Muscle of leg (tissue), 11 donors: ENCODE data around the gene ZNF783. TPM values are rescaled to one million over a fixed set of nuclear protein-coding genes. Genes with fewer than 3 reads are reported as not detected.
"Not testable (repeated sequence)": the region's sequence is repeated elsewhere in the genome, so short reads cannot be mapped to it uniquely, and the experiment has no call there.

Source experiments
- DNase-seq: peaks from one replicate; pipeline ENCODE4 v3.0.0; 2013
- H3K27ac ChIP-seq: one replicate; pipeline ENCODE4 v1.5.1; 2013; ENCODE audit warnings: mild to moderate bottlenecking, low read length, control low read depth
- H3K27me3 ChIP-seq: one replicate; pipeline ENCODE4 v1.6.1; 2013; ENCODE audit warnings: low read length; ENCODE audit not compliant: control insufficient read depth, insufficient read depth
- H3K36me3 ChIP-seq: one replicate; pipeline ENCODE4 v1.6.1; 2013; ENCODE audit warnings: low read length; ENCODE audit not compliant: control insufficient read depth, insufficient read depth
- H3K4me1 ChIP-seq: one replicate; pipeline ENCODE4 v1.6.1; 2013; ENCODE audit warnings: low read length; ENCODE audit not compliant: control insufficient read depth, insufficient read depth
- H3K4me3 ChIP-seq: one replicate; pipeline ENCODE4 v1.5.1; 2013; ENCODE audit warnings: low read length, control low read depth
- H3K9me3 ChIP-seq: replicated peaks from 2 replicates; pipeline ENCODE4 v1.6.1; 2013; ENCODE audit warnings: low read depth, low read length; ENCODE audit not compliant: control insufficient read depth
- WGBS: methylation state at CpG from one replicate; pipeline ENCODE4 v1.1.5; 2013; ENCODE audit warnings: missing lambda C conversion rate; ENCODE audit not compliant: insufficient coverage; 5-methylcytosine and 5-hydroxymethylcytosine counted together
- polyA plus RNA-seq, 8 donors: library from polyadenylated mRNA; unstranded; fragments of 120-200 nt; gene quantifications; one replicate each; pipeline versions ENCODE4 v1.2.1 to v1.2.3, GENCODE V29; 2013; ENCODE audit warnings: inconsistent platforms in 1 of 8, low replicate concordance in 1 of 8; ENCODE audit not compliant: insufficient read length in 8 of 8, insufficient read depth in 1 of 8
- total RNA-seq: library from RNA; stranded (reverse); fragments of 120-200 nt; gene quantifications from one replicate; pipeline ENCODE4 v1.2.4, GENCODE V29; 2013

The ZNF783 gene
- total and polyA plus RNA-seq, 9 donors = 10.3 to 16.6 (median 11.8) TPM

- Histone ChIP-seq H3K27me3 (no peaks in the 10 kb centered on the region), H3K27ac (no peak overlapping the region), H3K4me1 (no peaks in the 10 kb centered on the region), H3K36me3 (peaks cover 44% of the 10 kb centered on the region), H3K9me3 (no peaks in the 10 kb centered on the region), H3K4me3 (no peak overlapping the region)
- DNase-seq = no peak
- WGBS = 91% methylated on average over 9 of the region's 16 CpGs
Measured at GRCh38 chr7:149254181-149254858, 7.7 kb upstream of the ZNF783 start.

DNA sequence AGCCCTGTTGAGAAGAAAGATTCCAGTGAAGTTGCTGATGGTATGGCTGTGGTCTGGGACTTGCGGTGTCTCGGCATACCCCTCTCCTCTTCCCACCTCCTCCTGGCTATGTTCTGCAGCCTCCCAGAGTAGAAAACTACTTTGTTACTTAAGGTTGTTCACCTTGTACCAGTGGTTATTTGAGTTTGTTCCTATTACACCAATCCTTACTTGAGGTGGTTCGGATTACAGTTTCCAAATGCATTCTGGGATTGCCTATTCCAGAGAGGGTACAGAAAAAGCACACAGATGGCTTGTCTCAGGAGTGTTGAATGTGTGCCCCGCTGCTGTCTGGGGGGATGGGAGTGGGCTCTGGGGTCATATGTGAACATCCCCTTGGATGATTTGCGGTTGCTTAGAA, 6.8 kb upstream of the ZNF783 start:
- Histone ChIP-seq H3K36me3 (peaks cover 44% of the 10 kb centered on the region), H3K4me1 (no peaks in the 10 kb centered on the region), H3K27me3 (no peaks in the 10 kb centered on the region), H3K4me3 (no peak overlapping the region), H3K27ac (no peak overlapping the region), H3K9me3 (no peaks in the 10 kb centered on the region)
- WGBS = 83% methylated on average over 2 of the region's 5 CpGs
- no peak for DNase-seq

GRCh38 chr7:149256568-149256967, 5.4 kb upstream of the ZNF783 start:
- 78% methylated on average over 1 of the region's 4 CpGs for WGBS
- Histone ChIP-seq H3K27ac (no peak overlapping the region), H3K36me3 (peaks cover 37% of the 10 kb centered on the region), H3K27me3 (no peaks in the 10 kb centered on the region), H3K4me1 (peaks cover 3% of the 10 kb centered on the region), H3K9me3 (no peaks in the 10 kb centered on the region), H3K4me3 (no peak overlapping the region)
- DNase-seq = no peak

DNA sequence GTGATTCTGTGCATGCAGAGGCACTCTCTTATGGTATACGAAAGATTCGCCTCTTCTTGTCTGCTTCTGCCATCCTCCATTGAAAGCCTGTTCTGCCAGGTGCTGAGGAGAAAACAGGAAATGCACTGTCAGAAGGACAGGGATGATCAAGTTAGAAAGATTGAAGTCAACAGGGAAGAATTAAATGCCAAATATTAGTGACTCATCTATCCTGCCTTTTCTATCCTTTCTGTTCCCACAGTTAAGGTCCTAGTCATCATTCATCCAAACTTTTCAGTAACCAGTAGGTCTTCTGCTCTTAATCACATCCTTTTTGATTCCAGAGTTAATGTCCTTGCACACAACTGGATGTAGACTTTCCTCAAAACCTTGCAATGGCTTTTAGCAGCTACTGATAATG, 4.8 kb upstream of the ZNF783 start:
- H3K27ac ChIP-seq = no peak overlapping the region
- H3K4me1 ChIP-seq = peaks cover 3% of the 10 kb centered on the region
- WGBS = no CpG with 5 or more reads among the region's 2 CpGs
- no peak for DNase-seq
- H3K9me3 ChIP-seq = no peaks in the 10 kb centered on the region
- no peak overlapping the region for H3K4me3 ChIP-seq
- H3K27me3 ChIP-seq = no peaks in the 10 kb centered on the region
- peaks cover 32% of the 10 kb centered on the region for H3K36me3 ChIP-seq

- 3% methylated on average over 13 of the region's 16 CpGs for WGBS
- peaks cover 17% of the 10 kb centered on the region for H3K36me3 ChIP-seq
- no peaks in the 10 kb centered on the region for H3K27me3 ChIP-seq
- peak; percentile 36 for DNase-seq
- peaks cover 8% of the 10 kb centered on the region for H3K4me1 ChIP-seq
- H3K9me3 ChIP-seq = no peaks in the 10 kb centered on the region
- H3K27ac ChIP-seq = peak overlapping the region; percentile 87
- H3K4me3 ChIP-seq = peak overlapping the region; percentile 60
Measured at GRCh38 chr7:149261316-149261828, 624 bp upstream of the ZNF783 start.

GRCh38 chr7:149266451-149266850, 4.5 kb downstream of the ZNF783 start:
- no peaks in the 10 kb centered on the region for H3K27me3 ChIP-seq
- no peak for DNase-seq
- H3K4me3 ChIP-seq = no peak overlapping the region
- H3K9me3 ChIP-seq = no peaks in the 10 kb centered on the region
- H3K27ac ChIP-seq = no peak overlapping the region
- H3K4me1 ChIP-seq = peaks cover 5% of the 10 kb centered on the region
- 89% methylated on average over 11 of the region's 21 CpGs for WGBS
- peaks cover 44% of the 10 kb centered on the region for H3K36me3 ChIP-seq

DNA sequence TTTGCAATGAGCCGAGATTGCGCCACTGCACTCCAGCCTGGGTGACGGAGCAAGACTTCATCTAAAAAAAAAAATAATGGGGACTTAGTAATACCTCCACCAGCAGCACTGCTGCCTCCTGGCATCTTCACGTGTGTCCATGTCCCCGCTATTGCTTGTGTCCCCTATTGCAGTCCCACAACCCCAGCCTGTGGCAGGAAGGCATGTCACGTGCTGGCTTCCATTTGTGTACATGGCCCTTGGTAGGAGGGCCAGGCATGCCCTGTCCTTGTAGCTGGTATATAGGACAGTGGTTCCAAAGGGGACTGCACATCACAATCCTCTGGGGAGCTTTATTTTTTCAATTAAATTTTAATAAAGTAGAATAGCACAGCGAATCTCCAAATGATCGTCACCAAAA, 5.7 kb downstream of the ZNF783 start:
- Histone ChIP-seq H3K27me3 (no peaks in the 10 kb centered on the region), H3K27ac (no peak overlapping the region)
- 100% methylated on average over 1 of the region's 8 CpGs for WGBS

GRCh38 chr7:149274424-149274823, 12.4 kb downstream of the ZNF783 start:
- not testable (repeated sequence) for H3K4me1 ChIP-seq, DNase-seq, H3K9me3 ChIP-seq, H3K27me3 ChIP-seq, H3K27ac ChIP-seq, H3K4me3 ChIP-seq
- no CpG with 5 or more reads among the region's 8 CpGs for WGBS
- peaks cover 49% of the 10 kb centered on the region for H3K36me3 ChIP-seq

More for the DNA sequence above, 5.7 kb downstream of the ZNF783 start:
- Histone ChIP-seq H3K4me1 (peaks cover 2% of the 10 kb centered on the region), H3K4me3 (no peak overlapping the region), H3K36me3 (peaks cover 49% of the 10 kb centered on the region), H3K9me3 (no peaks in the 10 kb centered on the region)
- no peak for DNase-seq

GRCh38 chr7:149277871-149278270, 15.9 kb downstream of the ZNF783 start:
- no peak for DNase-seq

GRCh38 chr7:149278396-149278795, 16.4 kb downstream of the ZNF783 start:
- WGBS = 96% methylated on average over 11 of the region's 11 CpGs
- Histone ChIP-seq H3K36me3 (peaks cover 64% of the 10 kb centered on the region), H3K4me3 (no peak overlapping the region), H3K27ac (no peak overlapping the region), H3K4me1 (no peaks in the 10 kb centered on the region), H3K27me3 (no peaks in the 10 kb centered on the region), H3K9me3 (no peaks in the 10 kb centered on the region)
- no peak for DNase-seq

More at GRCh38 chr7:149277871-149278270, 15.9 kb downstream of the ZNF783 start:
- H3K4me1 ChIP-seq = no peaks in the 10 kb centered on the region
- WGBS = 94% methylated on average over 9 of the region's 9 CpGs
- H3K27me3 ChIP-seq = no peaks in the 10 kb centered on the region
- H3K9me3 ChIP-seq = no peaks in the 10 kb centered on the region
- H3K36me3 ChIP-seq = peaks cover 65% of the 10 kb centered on the region
- H3K4me3 ChIP-seq = no peak overlapping the region
- no peak overlapping the region for H3K27ac ChIP-seq
